ENCODE data around the gene SUCO. TPM values are rescaled to one million over a fixed set of nuclear protein-coding genes. Genes with fewer than 3 reads are reported as not detected.

Gene SUCO
- total RNA-seq, 4 donors from 2014 or later: 5.8 to 11.3 (median 6.4) TPM

DNA sequence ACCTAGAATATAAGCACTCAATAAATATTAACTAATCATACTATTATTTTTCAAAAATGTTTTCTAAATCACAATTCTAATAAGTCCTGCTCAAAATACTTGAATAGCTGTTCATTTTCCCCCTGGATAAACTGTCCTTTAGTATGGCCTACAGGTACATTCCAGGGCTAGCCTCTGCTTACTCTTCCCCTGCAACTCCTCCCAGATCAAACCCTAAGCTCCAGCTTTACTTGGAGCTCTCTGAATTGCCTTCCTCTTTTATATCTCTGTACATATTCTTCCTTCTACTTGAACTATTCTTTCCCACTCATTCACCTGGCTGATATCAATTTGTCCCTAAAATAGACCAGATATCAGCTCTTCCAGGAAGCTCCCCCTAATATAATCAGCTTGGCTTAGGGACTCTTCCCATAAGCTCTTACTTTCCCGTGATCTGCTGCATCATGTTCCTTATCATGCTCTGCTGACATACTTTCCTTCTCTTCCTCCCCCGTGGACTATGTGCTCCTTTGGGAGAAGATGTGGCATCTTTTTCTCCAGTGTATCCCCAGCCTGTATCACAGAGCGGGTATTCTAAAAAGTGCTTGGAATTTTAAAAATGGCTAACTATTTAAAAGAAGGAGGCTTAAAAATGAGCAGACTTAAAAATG, 46.0 kb upstream of the SUCO start:
- H3K4me1 ChIP-seq: no peaks in the 10 kb centered on the region
- in situ Hi-C loops (cut with MboI; ENCODE audit: low sequenced_read_pairs in 4 of 4): no loop called here
- no peaks in the 10 kb centered on the region for H3K36me3 ChIP-seq
- H3K27me3 ChIP-seq: peaks cover 0 to 5% (median 0%) of the 10 kb centered on the region in 3 donors
- no peak for DNase-seq
- no peak overlapping the region for H3K27ac ChIP-seq
- no peak overlapping the region for H3K4me3 ChIP-seq
- intact Hi-C loops (cut with DNase I; ENCODE audit: low total_unique reads): no loop called here
- TF ChIP-seq POLR2A (IDR thresholded peaks at IDR 0.05): no peak
- TF ChIP-seq, protein P1, sequence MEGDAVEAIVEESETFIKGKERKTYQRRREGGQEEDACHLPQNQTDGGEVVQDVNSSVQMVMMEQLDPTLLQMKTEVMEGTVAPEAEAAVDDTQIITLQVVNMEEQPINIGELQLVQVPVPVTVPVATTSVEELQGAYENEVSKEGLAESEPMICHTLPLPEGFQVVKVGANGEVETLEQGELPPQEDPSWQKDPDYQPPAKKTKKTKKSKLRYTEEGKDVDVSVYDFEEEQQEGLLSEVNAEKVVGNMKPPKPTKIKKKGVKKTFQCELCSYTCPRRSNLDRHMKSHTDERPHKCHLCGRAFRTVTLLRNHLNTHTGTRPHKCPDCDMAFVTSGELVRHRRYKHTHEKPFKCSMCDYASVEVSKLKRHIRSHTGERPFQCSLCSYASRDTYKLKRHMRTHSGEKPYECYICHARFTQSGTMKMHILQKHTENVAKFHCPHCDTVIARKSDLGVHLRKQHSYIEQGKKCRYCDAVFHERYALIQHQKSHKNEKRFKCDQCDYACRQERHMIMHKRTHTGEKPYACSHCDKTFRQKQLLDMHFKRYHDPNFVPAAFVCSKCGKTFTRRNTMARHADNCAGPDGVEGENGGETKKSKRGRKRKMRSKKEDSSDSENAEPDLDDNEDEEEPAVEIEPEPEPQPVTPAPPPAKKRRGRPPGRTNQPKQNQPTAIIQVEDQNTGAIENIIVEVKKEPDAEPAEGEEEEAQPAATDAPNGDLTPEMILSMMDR (IDR thresholded peaks at IDR 0.05 in 4 of 5, conservative IDR thresholded peaks at IDR 0.05 in 1 of 5): no peak
- no peak for ATAC-seq
- no peaks in the 10 kb centered on the region for H3K9me3 ChIP-seq

DNA sequence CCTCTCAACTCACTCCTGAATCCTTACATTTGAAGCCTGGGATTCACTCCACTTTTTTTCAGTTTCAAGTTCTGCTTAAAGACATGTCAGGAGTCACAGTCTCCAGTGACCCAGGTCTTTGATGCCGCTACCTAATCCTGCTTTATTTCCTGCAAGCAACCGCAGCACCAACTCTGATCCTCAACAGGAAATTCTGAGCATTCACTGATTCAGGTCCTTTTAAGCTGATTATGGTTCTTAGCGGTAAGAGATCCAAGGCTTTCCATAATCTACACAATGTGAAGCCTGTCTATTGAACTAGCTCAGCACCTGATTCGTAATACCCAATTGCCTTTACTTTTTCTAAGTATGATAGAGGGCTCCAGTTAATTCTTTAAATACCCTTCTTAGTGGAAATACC, 45.4 kb upstream of the SUCO start:
- in situ Hi-C loops (cut with MboI; ENCODE audit: low sequenced_read_pairs in 4 of 4): no loop called here
- no peaks in the 10 kb centered on the region for H3K9me3 ChIP-seq
- peaks cover 0 to 5% (median 0%) of the 10 kb centered on the region in 3 donors for H3K27me3 ChIP-seq
- no peaks in the 10 kb centered on the region for H3K4me1 ChIP-seq
- no peak for TF ChIP-seq POLR2A (IDR thresholded peaks at IDR 0.05)
- TF ChIP-seq, protein P1 (IDR thresholded peaks at IDR 0.05 in 4 of 5, conservative IDR thresholded peaks at IDR 0.05 in 1 of 5): no peak
- ATAC-seq: no peak
- H3K27ac ChIP-seq: no peak overlapping the region
- intact Hi-C loops (cut with DNase I; ENCODE audit: low total_unique reads): no loop called here
- H3K4me3 ChIP-seq: no peak overlapping the region
- no peak for DNase-seq
- no peaks in the 10 kb centered on the region for H3K36me3 ChIP-seq

DNA sequence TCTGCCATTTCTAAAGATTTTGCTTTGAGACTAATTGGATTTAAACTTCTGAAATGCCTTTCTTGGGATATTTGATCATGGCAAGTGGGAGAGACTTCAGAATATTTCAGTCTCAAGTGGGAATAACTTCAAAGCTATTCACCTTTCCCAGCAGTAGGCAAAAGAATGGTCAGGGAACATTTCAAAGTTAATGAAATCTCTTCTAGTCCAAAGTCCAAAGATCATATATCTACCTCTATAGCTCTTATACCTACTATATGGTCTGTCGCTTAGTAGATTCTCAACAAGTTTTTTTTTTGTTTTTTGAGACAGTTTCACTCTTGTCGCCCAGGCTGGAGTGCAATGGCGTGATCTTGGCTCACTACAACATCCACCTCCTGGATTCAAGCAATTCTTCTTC, 44.6 kb upstream of the SUCO start:
- Histone ChIP-seq H3K27me3 (peaks cover 0 to 5% (median 0%) of the 10 kb centered on the region in 3 donors), H3K36me3 (no peaks in the 10 kb centered on the region), H3K4me3 (no peak overlapping the region), H3K27ac (no peak overlapping the region), H3K9me3 (no peaks in the 10 kb centered on the region), H3K4me1 (no peaks in the 10 kb centered on the region)
- DNase-seq: no peak
- TF ChIP-seq, protein P1 (IDR thresholded peaks at IDR 0.05 in 4 of 5, conservative IDR thresholded peaks at IDR 0.05 in 1 of 5): no peak
- TF ChIP-seq POLR2A (IDR thresholded peaks at IDR 0.05): no peak
- intact Hi-C loops (cut with DNase I; ENCODE audit: low total_unique reads): no loop called here
- no peak for ATAC-seq
- in situ Hi-C loops (cut with MboI; ENCODE audit: low sequenced_read_pairs in 4 of 4): no loop called here

DNA sequence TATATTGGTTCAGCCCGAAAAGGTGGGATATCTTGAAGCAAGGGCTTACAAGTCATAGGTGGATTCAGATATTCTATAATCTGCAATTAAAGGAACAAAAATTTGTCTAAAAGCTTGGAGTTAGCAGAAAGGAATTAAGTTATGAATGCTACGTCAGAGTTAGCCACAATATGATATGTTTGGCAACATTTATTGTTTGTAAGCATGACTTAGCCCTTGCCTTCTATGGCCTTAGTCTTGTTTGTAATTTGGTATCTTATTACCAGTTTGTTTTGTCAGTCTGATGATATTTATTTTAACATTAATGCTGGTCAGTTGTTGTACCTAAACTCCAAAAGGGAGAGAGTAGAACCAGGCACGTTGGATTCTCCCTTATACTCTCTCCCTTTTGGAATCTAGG, 43.1 kb upstream of the SUCO start:
- Histone ChIP-seq H3K4me1 (no peaks in the 10 kb centered on the region), H3K36me3 (no peaks in the 10 kb centered on the region), H3K9me3 (no peaks in the 10 kb centered on the region), H3K27ac (no peak overlapping the region), H3K4me3 (no peak overlapping the region), H3K27me3 (peaks cover 0 to 5% (median 0%) of the 10 kb centered on the region in 3 donors)
- intact Hi-C loops (cut with DNase I; ENCODE audit: low total_unique reads) (no loop called here), in situ Hi-C loops (cut with MboI; ENCODE audit: low sequenced_read_pairs in 4 of 4) (no loop called here)
- TF ChIP-seq, protein P1 (IDR thresholded peaks at IDR 0.05 in 4 of 5, conservative IDR thresholded peaks at IDR 0.05 in 1 of 5): no peak
- no peak for TF ChIP-seq POLR2A (IDR thresholded peaks at IDR 0.05)
- ATAC-seq: no peak
- DNase-seq: no peak

DNA sequence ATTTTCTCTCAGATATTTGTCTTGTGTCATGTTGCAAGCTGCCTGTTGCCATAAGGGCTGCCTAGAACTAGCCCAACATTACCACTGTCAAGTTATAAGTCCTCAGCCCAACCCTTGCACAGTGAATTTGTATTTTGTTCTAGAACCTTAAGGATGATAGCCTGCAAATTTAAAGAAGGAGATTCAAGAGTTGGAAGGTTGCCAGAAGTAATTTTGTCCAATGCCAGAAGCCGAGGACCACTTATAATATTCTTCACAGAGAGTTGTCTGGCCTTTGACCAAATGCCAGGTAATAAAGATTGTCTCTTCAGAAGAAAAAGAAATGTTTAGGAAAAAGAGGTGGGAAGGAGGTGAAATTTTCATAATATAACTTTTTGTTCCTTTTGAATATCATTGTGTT, 40.5 kb upstream of the SUCO start:
- H3K27ac ChIP-seq: no peak overlapping the region
- ATAC-seq: no peak
- TF ChIP-seq, protein P1 (IDR thresholded peaks at IDR 0.05 in 4 of 5, conservative IDR thresholded peaks at IDR 0.05 in 1 of 5): no peak
- no peak for TF ChIP-seq POLR2A (IDR thresholded peaks at IDR 0.05)
- no peaks in the 10 kb centered on the region for H3K9me3 ChIP-seq
- intact Hi-C loops (cut with DNase I; ENCODE audit: low total_unique reads) (no loop called here), in situ Hi-C loops (cut with MboI; ENCODE audit: low sequenced_read_pairs in 4 of 4) (no loop called here)
- no peak for DNase-seq
- H3K27me3 ChIP-seq: peaks cover 0 to 5% (median 0%) of the 10 kb centered on the region in 3 donors
- H3K36me3 ChIP-seq: no peaks in the 10 kb centered on the region
- H3K4me1 ChIP-seq: no peaks in the 10 kb centered on the region
- H3K4me3 ChIP-seq: no peak overlapping the region

Measured in gastrocnemius medialis (tissue), 4 donors.